Left lung (tissue), 10 donors: Measurements from ENCODE around the gene AGAP1. TPM values are rescaled to one million over a fixed set of nuclear protein-coding genes. Genes with fewer than 3 reads are reported as not detected.

Experiments
- ATAC-seq: fragments of 200-7000 bp; cut with Tn5 transposase; one replicate; pipeline ENCODE4 v1.9.1; 2020; ENCODE audit warnings: moderate library complexity
- DNase-seq, 4 donors: peaks; one replicate each; pipeline ENCODE4 v3.0.0-alpha.2; 2013 to 2020
- H3K27ac ChIP-seq, 2 donors: fragments of 200-600 bp; sonication (generic) in 1 of 2; one replicate each; pipeline versions ENCODE4 v1.5.0 to v1.8.0; 2020 to 2021
- H3K27me3 ChIP-seq, 2 donors: fragments of 200-600 bp; sonication (generic) in 1 of 2; one replicate each; pipeline versions ENCODE4 v1.5.0 to v1.8.0; 2020 to 2021
- H3K36me3 ChIP-seq, 2 donors: fragments of 200-600 bp; sonication (generic) in 1 of 2; one replicate each; pipeline versions ENCODE4 v1.5.0 to v1.8.0; 2020 to 2021
- H3K4me1 ChIP-seq, 2 donors: fragments of 200-600 bp; one replicate each; pipeline ENCODE4 v1.8.0; 2021
- H3K4me3 ChIP-seq, 2 donors: fragments of 200-600 bp; sonication (generic) in 1 of 2; one replicate each; pipeline versions ENCODE4 v1.5.0 to v1.8.0; 2020 to 2021; ENCODE audit warnings: mild to moderate bottlenecking in 1 of 2
- H3K9me3 ChIP-seq, 2 donors: fragments of 200-600 bp; sonication (generic) in 1 of 2; one replicate each; pipeline versions ENCODE4 v1.5.0 to v1.8.0; 2020 to 2021
- intact Hi-C, 2 donors: fragments of 100-400 bp; cut with DNase I; formaldehyde crosslinking; loops; one replicate each; pipeline versions ENCODE4 v1.11.2 to v1.14.2; 2022
- polyA plus RNA-seq, 6 donors: library from polyadenylated mRNA; unstranded; fragments of 120-200 nt; gene quantifications; one replicate each; pipeline ENCODE4 v1.2.1, GENCODE V29; 2013; ENCODE audit not compliant: insufficient read length in 6 of 6
- total RNA-seq, 2 donors: library from RNA; stranded (reverse); fragmentation: NEBNext Ultra II Directional; extraction: Animal tissue kit (Norgen Biotek cat#: 25700); gene quantifications; one replicate each; pipeline ENCODE4 v1.2.1, GENCODE V29; 2021
- TF ChIP-seq, protein P1 (sequence below), 2 donors: fragments of 200-600 bp; sonication (generic) in 1 of 2; IDR thresholded peaks; one replicate each; pipeline versions ENCODE4 v1.5.0 to v1.8.0; 2021; ENCODE audit warnings: antibody characterized with exemption in 2 of 2
- donor health status: DM: no; HTN: yes; CAD: no.
- donor health status: DM: no; HTN: no; CAD: no.

AGAP1 gene
- total and polyA plus RNA-seq, 8 donors, result 13.1 to 25.4 (median 22.4) TPM

GRCh38 chr2:235583144-235583543, 89.3 kb downstream of the AGAP1 start:
- intact Hi-C loops, result no loop called here
- H3K4me1 ChIP-seq, result no peaks in the 10 kb centered on the region
- H3K36me3 ChIP-seq, result no peaks in the 10 kb centered on the region
- no peak overlapping the region for H3K27ac ChIP-seq
- DNase-seq (no peak), ATAC-seq (no peak)
- H3K9me3 ChIP-seq, result no peaks in the 10 kb centered on the region
- no peak overlapping the region for H3K4me3 ChIP-seq
- TF ChIP-seq, protein P1, sequence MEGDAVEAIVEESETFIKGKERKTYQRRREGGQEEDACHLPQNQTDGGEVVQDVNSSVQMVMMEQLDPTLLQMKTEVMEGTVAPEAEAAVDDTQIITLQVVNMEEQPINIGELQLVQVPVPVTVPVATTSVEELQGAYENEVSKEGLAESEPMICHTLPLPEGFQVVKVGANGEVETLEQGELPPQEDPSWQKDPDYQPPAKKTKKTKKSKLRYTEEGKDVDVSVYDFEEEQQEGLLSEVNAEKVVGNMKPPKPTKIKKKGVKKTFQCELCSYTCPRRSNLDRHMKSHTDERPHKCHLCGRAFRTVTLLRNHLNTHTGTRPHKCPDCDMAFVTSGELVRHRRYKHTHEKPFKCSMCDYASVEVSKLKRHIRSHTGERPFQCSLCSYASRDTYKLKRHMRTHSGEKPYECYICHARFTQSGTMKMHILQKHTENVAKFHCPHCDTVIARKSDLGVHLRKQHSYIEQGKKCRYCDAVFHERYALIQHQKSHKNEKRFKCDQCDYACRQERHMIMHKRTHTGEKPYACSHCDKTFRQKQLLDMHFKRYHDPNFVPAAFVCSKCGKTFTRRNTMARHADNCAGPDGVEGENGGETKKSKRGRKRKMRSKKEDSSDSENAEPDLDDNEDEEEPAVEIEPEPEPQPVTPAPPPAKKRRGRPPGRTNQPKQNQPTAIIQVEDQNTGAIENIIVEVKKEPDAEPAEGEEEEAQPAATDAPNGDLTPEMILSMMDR (IDR thresholded peaks at IDR 0.05), result no peak
- H3K27me3 ChIP-seq, result no peaks in the 10 kb centered on the region

DNA sequence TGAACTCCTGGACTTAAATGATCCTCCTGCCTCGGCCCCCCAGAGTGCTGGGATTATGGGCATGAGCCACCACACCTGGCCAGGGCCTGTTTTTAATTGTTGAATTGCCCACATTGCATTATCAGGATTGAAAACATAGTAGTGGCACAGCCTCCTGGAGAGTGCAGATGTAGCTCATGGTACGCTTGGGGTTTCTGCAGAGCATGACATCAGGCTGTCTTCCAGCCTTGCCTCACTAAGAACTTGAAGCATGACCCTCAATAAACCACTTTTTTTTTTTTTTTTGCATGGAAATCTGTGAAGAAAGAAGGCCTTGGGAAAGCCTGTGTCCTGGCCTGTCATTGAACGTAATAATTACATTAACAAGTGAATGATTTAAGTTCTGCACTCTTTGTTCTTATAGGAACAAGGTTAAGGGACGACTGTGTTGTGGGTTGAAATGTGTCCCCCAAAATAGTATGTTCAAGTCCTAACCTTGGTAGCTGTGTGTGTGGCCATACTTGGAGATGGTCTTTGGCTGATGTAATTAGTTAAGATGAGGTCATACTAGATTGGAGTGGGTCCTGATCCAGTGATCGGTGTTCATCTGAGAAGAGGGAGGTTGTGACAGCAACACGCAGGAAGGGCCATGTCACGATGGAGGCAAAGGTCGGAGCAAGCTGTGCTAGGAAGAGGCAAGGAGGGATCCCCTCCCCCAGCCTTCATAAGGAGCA, 90.2 kb downstream of the AGAP1 start:
- H3K27ac ChIP-seq, result no peak overlapping the region
- intact Hi-C loops, result no loop called here
- no peaks in the 10 kb centered on the region for H3K9me3 ChIP-seq
- no peaks in the 10 kb centered on the region for H3K36me3 ChIP-seq
- no peaks in the 10 kb centered on the region for H3K27me3 ChIP-seq
- ATAC-seq, result no peak
- H3K4me3 ChIP-seq, result no peak overlapping the region
- H3K4me1 ChIP-seq, result no peaks in the 10 kb centered on the region
- TF ChIP-seq, protein P1 (IDR thresholded peaks at IDR 0.05), result no peak
- DNase-seq, result no peak

DNA sequence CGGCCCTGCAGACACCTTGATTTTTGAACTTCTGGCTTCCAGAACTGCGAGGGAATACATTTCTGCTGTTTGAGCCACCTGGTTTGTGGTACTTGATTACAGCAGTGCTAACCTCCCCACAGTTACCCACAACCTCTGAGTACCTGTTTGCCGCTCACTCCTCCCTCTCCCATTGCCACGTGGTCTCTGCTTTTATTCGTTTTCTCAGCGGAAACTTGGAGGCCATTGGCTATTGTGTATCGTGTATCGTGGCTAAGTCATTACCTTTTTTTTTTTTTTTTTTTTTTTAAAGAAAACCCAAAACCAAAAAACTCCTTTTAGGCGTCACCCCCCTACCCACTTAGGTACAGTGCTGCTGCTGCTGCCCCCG, 90.8 kb downstream of the AGAP1 start:
- Histone ChIP-seq H3K36me3 (no peaks in the 10 kb centered on the region), H3K27ac (no peak overlapping the region), H3K27me3 (no peaks in the 10 kb centered on the region), H3K9me3 (no peaks in the 10 kb centered on the region), H3K4me3 (no peak overlapping the region), H3K4me1 (no peaks in the 10 kb centered on the region)
- ATAC-seq, result no peak
- TF ChIP-seq, protein P1 (IDR thresholded peaks at IDR 0.05), result no peak
- intact Hi-C loops, result no loop called here
- no peak for DNase-seq

- no peaks in the 10 kb centered on the region for H3K9me3 ChIP-seq
- H3K27me3 ChIP-seq, result no peaks in the 10 kb centered on the region
- H3K27ac ChIP-seq, result no peak overlapping the region
- no peaks in the 10 kb centered on the region for H3K4me1 ChIP-seq
- DNase-seq (no peak), ATAC-seq (no peak)
- no peaks in the 10 kb centered on the region for H3K36me3 ChIP-seq
- no peak overlapping the region for H3K4me3 ChIP-seq
- TF ChIP-seq, protein P1 (IDR thresholded peaks at IDR 0.05), result no peak
- intact Hi-C loops, result no loop called here
These were observed 93.4 kb downstream of the AGAP1 start for GRCh38 chr2:235587202-235587601.

GRCh38 chr2:235588750-235589149, 94.9 kb downstream of the AGAP1 start:
- Histone ChIP-seq H3K9me3 (no peaks in the 10 kb centered on the region), H3K36me3 (no peaks in the 10 kb centered on the region), H3K4me3 (no peak overlapping the region), H3K4me1 (no peaks in the 10 kb centered on the region), H3K27ac (no peak overlapping the region), H3K27me3 (no peaks in the 10 kb centered on the region)
- TF ChIP-seq, protein P1 (IDR thresholded peaks at IDR 0.05), result no peak
- intact Hi-C loops, result no loop called here
- no peak for ATAC-seq
- DNase-seq, result no peak
